Dendritic cell treated with granulocyte-macrophage colony-stimulating factor and Interleukin-4, amounts not matched to agents 40 ng/mL and 50 ng/mL, for 4 days (primary cell): ENCODE measurements around the gene MYOM1.

Experiments
- H3K27ac Mint-ChIP-seq: one replicate; pipeline ENCODE4 v1.8.0; 2022; ENCODE audit warnings: mild to moderate bottlenecking, mixed read lengths
- H3K27me3 Mint-ChIP-seq: one replicate; pipeline ENCODE4 v1.8.0; 2022; ENCODE audit warnings: mild to moderate bottlenecking, mixed read lengths
- H3K36me3 Mint-ChIP-seq: one replicate; pipeline ENCODE4 v1.8.0; 2022; ENCODE audit warnings: low read depth, mixed read lengths
- H3K4me1 Mint-ChIP-seq: one replicate; pipeline ENCODE4 v1.8.0; 2022; ENCODE audit warnings: low read depth, mixed read lengths
- H3K4me3 Mint-ChIP-seq: one replicate; pipeline ENCODE4 v1.8.0; 2022; ENCODE audit warnings: mild to moderate bottlenecking, moderate library complexity, mixed read lengths
- H3K9me3 Mint-ChIP-seq: one replicate; pipeline ENCODE4 v1.8.0; 2022; ENCODE audit warnings: mixed read lengths
- intact Hi-C: fragments of 100-400 bp; cut with micrococcal nuclease; formaldehyde crosslinking; loops from one replicate; pipeline ENCODE4 v1.15.0; 2022

MYOM1 gene

DNA sequence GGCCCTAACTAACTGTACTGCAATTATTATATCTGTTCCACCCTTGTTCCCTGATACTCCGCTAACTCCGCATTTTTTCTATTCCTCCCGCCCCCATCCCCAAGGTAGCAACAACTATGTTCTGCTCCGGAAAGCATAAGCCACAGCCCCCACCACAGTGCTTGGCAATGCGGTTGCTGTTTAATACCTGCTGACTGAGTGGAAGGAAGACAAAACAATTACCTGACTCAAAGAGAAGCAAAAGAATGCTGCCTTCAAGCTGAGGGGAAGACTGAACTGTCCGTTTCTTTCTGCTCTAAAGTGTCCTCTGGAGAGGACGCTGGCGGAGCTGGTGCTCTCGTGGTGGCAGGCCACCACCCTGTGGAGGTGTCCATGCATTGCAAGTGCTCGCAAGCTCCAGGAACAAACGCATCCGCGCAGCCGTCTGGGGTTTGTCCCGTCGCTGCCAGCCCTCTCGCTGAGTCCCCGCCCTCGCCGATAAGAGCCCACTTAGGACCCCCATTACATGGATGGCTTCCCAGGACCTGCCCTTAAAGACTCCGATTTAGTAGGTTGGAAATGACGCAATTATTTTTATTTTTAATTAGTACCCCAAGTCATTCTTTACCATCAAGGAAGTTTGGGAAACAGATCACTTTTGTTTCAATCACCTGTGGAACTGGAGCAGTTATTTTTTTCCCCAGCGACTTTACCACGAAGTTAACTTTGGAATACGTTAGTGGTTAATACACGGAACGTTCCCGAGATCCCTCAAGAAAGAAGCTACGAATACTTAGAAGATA, 26.3 kb upstream of the MYOM1 start:
- Mint-ChIP-seq H3K27me3 (no peaks in the 10 kb centered on the region), H3K4me3 (peak overlapping the region; percentile 85), H3K9me3 (peaks cover 12% of the 10 kb centered on the region)

DNA sequence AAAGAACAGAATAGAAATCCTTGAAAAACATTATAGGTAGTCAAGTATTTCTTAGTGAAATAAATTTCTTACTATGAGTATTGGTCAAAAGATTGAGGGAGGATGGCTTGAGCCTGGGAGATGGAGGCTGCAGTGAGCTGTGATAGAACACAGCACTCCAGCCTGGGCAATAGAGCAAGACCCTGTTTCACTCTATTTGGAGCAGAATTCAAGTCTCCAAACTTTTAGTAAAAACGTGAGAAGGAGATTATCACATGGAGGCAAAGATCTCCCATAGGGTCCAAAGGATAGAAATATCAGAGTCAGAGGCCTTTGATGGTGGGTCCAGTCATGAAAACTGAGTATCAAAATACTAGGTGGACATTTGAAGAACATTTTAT, 25.4 kb upstream of the MYOM1 start:
- Mint-ChIP-seq H3K9me3 (peaks cover 19% of the 10 kb centered on the region), H3K27ac (peak overlapping the region; percentile 99), H3K36me3 (peaks cover 46% of the 10 kb centered on the region), H3K4me1 (peaks cover 35% of the 10 kb centered on the region), H3K27me3 (no peaks in the 10 kb centered on the region), H3K4me3 (peak overlapping the region; percentile 85)
- intact Hi-C loops: loop anchor here (5.0 to 10.0 kb wide), 4 partner anchors 233 to 588 kb away; partner anchors contain the start of genes LPIN2 and SMCHD1

More for the DNA sequence above, 26.3 kb upstream of the MYOM1 start:
- Mint-ChIP-seq H3K4me1 (peaks cover 42% of the 10 kb centered on the region), H3K27ac (peak overlapping the region; percentile 99), H3K36me3 (peaks cover 47% of the 10 kb centered on the region)
- intact Hi-C loops: loop anchor here (1.0 to 10.0 kb wide), 7 partner anchors 67 to 589 kb away; partner anchors contain the start of genes LPIN2 and SMCHD1

- Mint-ChIP-seq H3K27me3 (no peaks in the 10 kb centered on the region), H3K9me3 (peaks cover 19% of the 10 kb centered on the region), H3K4me1 (peaks cover 9% of the 10 kb centered on the region), H3K27ac (no peak overlapping the region), H3K36me3 (peaks cover 22% of the 10 kb centered on the region), H3K4me3 (no peak overlapping the region)
- intact Hi-C loops: no loop called here
These were observed 19.0 kb upstream of the MYOM1 start for GRCh38 chr18:3238742-3239141.

DNA sequence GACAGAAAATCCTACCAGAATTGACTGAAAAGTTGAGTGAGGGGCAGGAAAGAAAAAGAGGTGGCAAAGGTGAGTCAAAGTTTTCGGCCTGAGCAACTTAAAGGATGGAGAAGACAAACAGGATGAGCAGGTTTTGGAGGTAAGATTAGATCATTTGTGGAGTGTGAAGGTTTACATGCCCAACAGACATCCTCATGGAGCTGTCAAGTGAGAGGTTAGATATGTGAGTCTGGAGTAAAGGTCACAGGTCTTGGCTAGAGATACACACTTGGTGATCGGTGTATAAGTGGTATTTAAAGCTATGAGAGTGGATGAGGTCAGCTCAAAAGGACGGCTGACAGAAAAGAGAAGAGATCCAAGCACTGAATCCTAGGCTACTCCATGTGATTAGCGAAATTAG, 16.7 kb upstream of the MYOM1 start:
- H3K4me1 Mint-ChIP-seq: peaks cover 9% of the 10 kb centered on the region
- H3K9me3 Mint-ChIP-seq: peaks cover 9% of the 10 kb centered on the region
- intact Hi-C loops: no loop called here
- H3K27ac Mint-ChIP-seq: no peak overlapping the region
- no peaks in the 10 kb centered on the region for H3K27me3 Mint-ChIP-seq
- H3K36me3 Mint-ChIP-seq: peaks cover 11% of the 10 kb centered on the region
- H3K4me3 Mint-ChIP-seq: no peak overlapping the region

GRCh38 chr18:3235846-3236245, 16.1 kb upstream of the MYOM1 start:
- Mint-ChIP-seq H3K9me3 (peaks cover 5% of the 10 kb centered on the region), H3K4me3 (no peak overlapping the region), H3K4me1 (peaks cover 9% of the 10 kb centered on the region), H3K27me3 (no peaks in the 10 kb centered on the region), H3K36me3 (peaks cover 5% of the 10 kb centered on the region), H3K27ac (no peak overlapping the region)
- intact Hi-C loops: no loop called here

DNA sequence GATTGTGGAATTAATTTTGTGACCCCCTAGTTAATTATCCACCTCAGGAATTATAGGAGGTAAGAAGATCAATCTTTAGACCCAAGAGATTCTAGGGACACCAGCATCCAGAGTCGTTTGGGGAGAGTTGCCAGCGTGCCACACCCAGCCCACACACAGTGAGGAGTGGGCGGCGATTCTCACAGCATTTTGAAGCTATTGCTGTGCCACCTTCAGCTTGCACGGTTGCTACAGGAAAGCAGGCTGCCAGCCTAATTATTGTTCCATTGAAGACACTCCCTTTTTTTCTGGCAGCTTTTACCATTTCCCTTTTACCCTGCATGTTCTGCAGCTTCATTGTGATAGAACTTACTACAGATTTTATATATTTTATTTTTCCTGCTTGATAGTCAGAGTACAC, 14.7 kb upstream of the MYOM1 start:
- Mint-ChIP-seq H3K36me3 (no peaks in the 10 kb centered on the region), H3K27ac (no peak overlapping the region), H3K9me3 (no peaks in the 10 kb centered on the region), H3K4me3 (no peak overlapping the region), H3K27me3 (no peaks in the 10 kb centered on the region), H3K4me1 (peaks cover 9% of the 10 kb centered on the region)
- intact Hi-C loops: no loop called here

GRCh38 chr18:3233433-3234168, 13.8 kb upstream of the MYOM1 start:
- Mint-ChIP-seq H3K4me1 (peaks cover 1% of the 10 kb centered on the region), H3K27ac (no peak overlapping the region), H3K9me3 (no peaks in the 10 kb centered on the region), H3K36me3 (no peaks in the 10 kb centered on the region), H3K4me3 (no peak overlapping the region), H3K27me3 (no peaks in the 10 kb centered on the region)
- intact Hi-C loops: no loop called here

DNA sequence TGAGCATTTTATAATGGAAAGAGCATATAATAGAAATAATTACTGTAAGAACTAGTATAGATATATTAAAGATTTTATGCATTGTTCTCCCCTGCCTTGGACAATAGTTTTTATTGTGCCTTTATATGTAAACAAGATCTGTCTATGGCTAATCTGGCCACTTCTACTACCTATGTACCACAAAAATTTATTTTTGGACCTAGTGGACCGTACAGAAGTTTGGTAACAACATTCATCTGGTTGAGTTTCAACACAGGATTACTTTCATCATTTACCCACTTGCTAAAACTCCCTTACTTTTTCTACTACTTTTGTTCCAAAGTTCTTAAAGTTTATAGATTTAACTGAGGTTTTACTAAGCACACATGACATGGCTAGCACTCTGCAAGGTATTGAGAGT, 13.2 kb upstream of the MYOM1 start:
- Mint-ChIP-seq H3K27me3 (no peaks in the 10 kb centered on the region), H3K9me3 (no peaks in the 10 kb centered on the region), H3K4me1 (no peaks in the 10 kb centered on the region), H3K4me3 (no peak overlapping the region), H3K27ac (no peak overlapping the region), H3K36me3 (no peaks in the 10 kb centered on the region)
- intact Hi-C loops: no loop called here

- Mint-ChIP-seq H3K9me3 (no peaks in the 10 kb centered on the region), H3K4me3 (no peak overlapping the region), H3K4me1 (no peaks in the 10 kb centered on the region), H3K27ac (no peak overlapping the region), H3K27me3 (no peaks in the 10 kb centered on the region), H3K36me3 (no peaks in the 10 kb centered on the region)
- intact Hi-C loops: no loop called here
These were observed 10.9 kb upstream of the MYOM1 start for GRCh38 chr18:3230401-3231334.

GRCh38 chr18:3226048-3226447, 6.3 kb upstream of the MYOM1 start:
- intact Hi-C loops: no loop called here
- Mint-ChIP-seq H3K36me3 (no peaks in the 10 kb centered on the region), H3K27me3 (no peaks in the 10 kb centered on the region), H3K9me3 (no peaks in the 10 kb centered on the region), H3K4me3 (no peak overlapping the region), H3K4me1 (no peaks in the 10 kb centered on the region), H3K27ac (no peak overlapping the region)

GRCh38 chr18:3225588-3225987, 5.8 kb upstream of the MYOM1 start:
- no peak overlapping the region for H3K4me3 Mint-ChIP-seq
- no peaks in the 10 kb centered on the region for H3K36me3 Mint-ChIP-seq
- intact Hi-C loops: no loop called here
- H3K4me1 Mint-ChIP-seq: no peaks in the 10 kb centered on the region
- H3K9me3 Mint-ChIP-seq: no peaks in the 10 kb centered on the region
- H3K27me3 Mint-ChIP-seq: no peaks in the 10 kb centered on the region
- no peak overlapping the region for H3K27ac Mint-ChIP-seq

GRCh38 chr18:3224223-3224622, 4.5 kb upstream of the MYOM1 start:
- H3K27ac Mint-ChIP-seq: no peak overlapping the region
- no peaks in the 10 kb centered on the region for H3K4me1 Mint-ChIP-seq
- no peaks in the 10 kb centered on the region for H3K9me3 Mint-ChIP-seq
- H3K27me3 Mint-ChIP-seq: no peaks in the 10 kb centered on the region
- H3K4me3 Mint-ChIP-seq: no peak overlapping the region
- H3K36me3 Mint-ChIP-seq: no peaks in the 10 kb centered on the region
- intact Hi-C loops: no loop called here

- Mint-ChIP-seq H3K4me3 (no peak overlapping the region), H3K27me3 (no peaks in the 10 kb centered on the region), H3K36me3 (no peaks in the 10 kb centered on the region), H3K27ac (no peak overlapping the region), H3K9me3 (no peaks in the 10 kb centered on the region), H3K4me1 (no peaks in the 10 kb centered on the region)
- intact Hi-C loops: no loop called here
These were observed 3.6 kb upstream of the MYOM1 start for GRCh38 chr18:3223356-3223755.

DNA sequence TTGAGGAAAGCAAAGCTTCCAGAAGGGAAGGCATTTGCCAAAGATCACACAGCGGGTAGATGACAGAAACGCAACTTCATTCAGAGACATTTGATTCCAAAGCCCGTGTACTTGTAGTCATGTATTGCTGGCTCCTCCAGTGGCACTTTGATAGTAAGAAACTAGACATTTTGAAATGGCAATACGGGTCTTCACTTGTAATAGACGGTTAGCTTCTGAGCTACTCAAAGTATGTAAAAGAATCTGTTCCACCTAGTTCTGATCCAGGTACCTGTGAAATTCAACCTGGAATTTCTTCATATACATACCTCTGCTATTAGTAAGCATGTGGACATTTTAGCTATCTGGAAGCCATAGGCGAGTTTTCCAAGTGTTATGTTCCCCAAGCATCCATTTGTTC, 1.7 kb upstream of the MYOM1 start:
- intact Hi-C loops: no loop called here
- no peaks in the 10 kb centered on the region for H3K36me3 Mint-ChIP-seq
- H3K27me3 Mint-ChIP-seq: no peaks in the 10 kb centered on the region
- no peaks in the 10 kb centered on the region for H3K9me3 Mint-ChIP-seq
- no peak overlapping the region for H3K27ac Mint-ChIP-seq
- H3K4me1 Mint-ChIP-seq: peaks cover 2% of the 10 kb centered on the region
- H3K4me3 Mint-ChIP-seq: no peak overlapping the region
